MM.1S (cell line): ENCODE results near the gene SCRN3.

ENCODE experiments used
- DNase-seq: peaks from one replicate; pipeline ENCODE4 v3.0.0-alpha.2; 2015
- H2AFZ ChIP-seq: fragments of 300-600 bp; sonication (generic); 2 replicates; pipeline ENCODE4 v1.6.0; 2016; ENCODE audit warnings: antibody characterized with exemption, low read length
- H3F3A ChIP-seq: fragments of 300-600 bp; sonication (generic); 2 replicates; pipeline ENCODE4 v1.6.1; 2016; ENCODE audit warnings: mild to moderate bottlenecking, antibody characterized with exemption, low read length, moderate library complexity, mixed read lengths; ENCODE audit not compliant: insufficient read depth
- H3K27ac ChIP-seq: fragments of 300-600 bp; sonication (generic); 2 replicates; pipeline ENCODE4 v1.5.1; 2016; ENCODE audit warnings: mild to moderate bottlenecking, low read length
- H3K27me3 ChIP-seq: fragments of 300-600 bp; sonication (generic); replicated peaks from 2 replicates; pipeline ENCODE4 v1.6.0; 2016; ENCODE audit warnings: low read length; ENCODE audit not compliant: insufficient read depth
- H3K36me3 ChIP-seq: fragments of 300-600 bp; sonication (generic); replicated peaks from 2 replicates; pipeline ENCODE4 v1.6.1; 2016; ENCODE audit warnings: mild to moderate bottlenecking, low read length, mixed read lengths; ENCODE audit not compliant: insufficient read depth
- H3K4me1 ChIP-seq: fragments of 300-600 bp; sonication (generic); 2 replicates; pipeline ENCODE4 v1.6.1; 2016; ENCODE audit warnings: low read length, mixed read lengths
- H3K4me2 ChIP-seq: fragments of 300-600 bp; sonication (generic); 2 replicates; pipeline ENCODE4 v1.6.0; 2016; ENCODE audit warnings: low read depth, low read length
- H3K4me3 ChIP-seq: fragments of 300-600 bp; sonication (generic); 2 replicates; pipeline ENCODE4 v1.5.1; 2016; ENCODE audit warnings: low read length, mixed read lengths
- H3K79me2 ChIP-seq: fragments of 300-600 bp; sonication (generic); 2 replicates; pipeline ENCODE4 v1.6.1; 2016; ENCODE audit warnings: mixed run types, low read length, mixed read lengths
- H3K9ac ChIP-seq: fragments of 300-600 bp; sonication (generic); 2 replicates; pipeline ENCODE4 v1.6.1; 2016; ENCODE audit warnings: low read length, mixed read lengths
- H3K9me2 ChIP-seq: fragments of 300-600 bp; sonication (generic); replicated peaks from 2 replicates; pipeline ENCODE4 v1.6.1; 2016; ENCODE audit warnings: mild to moderate bottlenecking, low read length, mixed read lengths; ENCODE audit not compliant: insufficient read depth
- H3K9me3 ChIP-seq: fragments of 300-600 bp; sonication (generic); replicated peaks from 2 replicates; pipeline ENCODE4 v1.6.1; 2016; ENCODE audit warnings: mild to moderate bottlenecking, low read length, mixed read lengths; ENCODE audit not compliant: insufficient read depth
- H4K20me1 ChIP-seq: fragments of 300-600 bp; sonication (generic); 2 replicates; pipeline ENCODE4 v1.6.1; 2016; ENCODE audit warnings: mild to moderate bottlenecking, low read length, moderate library complexity, mixed read lengths; ENCODE audit not compliant: insufficient read depth
- EZH2 ChIP-seq: fragments of 300-600 bp; sonication (generic); optimal IDR thresholded peaks from 2 replicates; pipeline ENCODE3; 2017; ENCODE audit warnings: low read depth, mild to moderate bottlenecking, antibody characterized with exemption, low read length, mixed read lengths
- EZH2phosphoT487 ChIP-seq: fragments of 300-600 bp; sonication (generic); IDR thresholded peaks from 2 replicates; pipeline ENCODE4 v1.6.1; 2018; ENCODE audit warnings: antibody characterized with exemption, low read length
- TF ChIP-seq, protein P1 (sequence below): fragments of 300-600 bp; sonication (generic); IDR thresholded peaks from 2 replicates; pipeline ENCODE4 v1.5.1; 2016; ENCODE audit warnings: antibody characterized with exemption, low read length, mixed read lengths

Gene SCRN3

DNA sequence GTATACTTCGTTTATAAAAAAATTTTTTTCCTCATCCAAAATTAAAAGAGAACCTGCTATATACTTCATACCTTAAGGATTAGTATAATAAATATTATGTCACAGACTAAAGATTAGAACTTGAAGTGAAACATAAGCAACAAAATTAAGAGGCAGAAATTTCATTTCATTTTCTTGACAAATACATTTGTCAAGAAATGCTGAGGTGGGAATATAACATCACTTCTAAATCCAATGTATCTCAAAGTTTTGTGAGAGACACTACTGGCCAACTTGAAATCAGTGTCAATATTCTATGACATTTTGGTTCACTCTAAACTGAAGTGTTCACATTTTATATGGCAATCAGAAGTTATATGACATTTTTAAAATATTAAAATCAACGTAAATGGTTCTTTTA is 43.8 kb downstream of the SCRN3 start:
- H3F3A ChIP-seq: no peaks in the 10 kb centered on the region
- H3K4me1 ChIP-seq: no peaks in the 10 kb centered on the region
- no peaks in the 10 kb centered on the region for H3K36me3 ChIP-seq
- DNase-seq: no peak
- no peaks in the 10 kb centered on the region for H4K20me1 ChIP-seq
- H3K9me3 ChIP-seq: no peaks in the 10 kb centered on the region
- H3K9ac ChIP-seq: no peak overlapping the region
- H3K4me2 ChIP-seq: no peak overlapping the region
- no peak overlapping the region for H2AFZ ChIP-seq
- no peak overlapping the region for H3K27ac ChIP-seq
- H3K79me2 ChIP-seq: no peaks in the 10 kb centered on the region
- H3K4me3 ChIP-seq: no peak overlapping the region
- no peaks in the 10 kb centered on the region for H3K9me2 ChIP-seq
- H3K27me3 ChIP-seq: no peaks in the 10 kb centered on the region
- TF ChIP-seq EZH2phosphoT487 (no peak), EZH2 (no peak)
- TF ChIP-seq, protein P1, sequence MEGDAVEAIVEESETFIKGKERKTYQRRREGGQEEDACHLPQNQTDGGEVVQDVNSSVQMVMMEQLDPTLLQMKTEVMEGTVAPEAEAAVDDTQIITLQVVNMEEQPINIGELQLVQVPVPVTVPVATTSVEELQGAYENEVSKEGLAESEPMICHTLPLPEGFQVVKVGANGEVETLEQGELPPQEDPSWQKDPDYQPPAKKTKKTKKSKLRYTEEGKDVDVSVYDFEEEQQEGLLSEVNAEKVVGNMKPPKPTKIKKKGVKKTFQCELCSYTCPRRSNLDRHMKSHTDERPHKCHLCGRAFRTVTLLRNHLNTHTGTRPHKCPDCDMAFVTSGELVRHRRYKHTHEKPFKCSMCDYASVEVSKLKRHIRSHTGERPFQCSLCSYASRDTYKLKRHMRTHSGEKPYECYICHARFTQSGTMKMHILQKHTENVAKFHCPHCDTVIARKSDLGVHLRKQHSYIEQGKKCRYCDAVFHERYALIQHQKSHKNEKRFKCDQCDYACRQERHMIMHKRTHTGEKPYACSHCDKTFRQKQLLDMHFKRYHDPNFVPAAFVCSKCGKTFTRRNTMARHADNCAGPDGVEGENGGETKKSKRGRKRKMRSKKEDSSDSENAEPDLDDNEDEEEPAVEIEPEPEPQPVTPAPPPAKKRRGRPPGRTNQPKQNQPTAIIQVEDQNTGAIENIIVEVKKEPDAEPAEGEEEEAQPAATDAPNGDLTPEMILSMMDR: no peak

DNA sequence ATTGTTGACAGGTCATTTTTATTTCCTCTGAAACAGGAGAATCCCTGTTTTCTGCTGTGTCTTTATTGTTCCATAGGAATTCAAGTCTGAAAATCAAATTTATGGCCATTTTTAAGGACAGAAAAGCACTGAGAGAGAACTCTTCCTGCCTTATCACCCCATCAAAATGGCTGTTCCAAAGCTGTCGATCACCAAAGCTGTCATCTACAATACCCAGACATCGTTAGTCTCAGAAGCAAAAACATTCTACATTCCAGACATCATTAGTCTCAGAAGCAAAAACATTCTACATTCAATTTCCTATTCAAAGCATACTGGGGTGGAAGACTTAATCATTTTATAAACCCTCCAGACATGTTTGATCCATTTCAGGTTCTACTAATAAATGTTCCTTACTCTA is 44.4 kb downstream of the SCRN3 start:
- Histone ChIP-seq H4K20me1 (no peaks in the 10 kb centered on the region), H3K4me1 (no peaks in the 10 kb centered on the region), H3K27me3 (no peaks in the 10 kb centered on the region), H3K36me3 (no peaks in the 10 kb centered on the region), H3K9ac (no peak overlapping the region), H3K79me2 (no peaks in the 10 kb centered on the region), H3K4me2 (no peak overlapping the region), H2AFZ (no peak overlapping the region), H3K4me3 (no peak overlapping the region), H3K9me3 (no peaks in the 10 kb centered on the region), H3K27ac (no peak overlapping the region), H3F3A (no peaks in the 10 kb centered on the region), H3K9me2 (no peaks in the 10 kb centered on the region)
- TF ChIP-seq EZH2 (no peak), EZH2phosphoT487 (no peak)
- TF ChIP-seq, protein P1: no peak
- DNase-seq: no peak

DNA sequence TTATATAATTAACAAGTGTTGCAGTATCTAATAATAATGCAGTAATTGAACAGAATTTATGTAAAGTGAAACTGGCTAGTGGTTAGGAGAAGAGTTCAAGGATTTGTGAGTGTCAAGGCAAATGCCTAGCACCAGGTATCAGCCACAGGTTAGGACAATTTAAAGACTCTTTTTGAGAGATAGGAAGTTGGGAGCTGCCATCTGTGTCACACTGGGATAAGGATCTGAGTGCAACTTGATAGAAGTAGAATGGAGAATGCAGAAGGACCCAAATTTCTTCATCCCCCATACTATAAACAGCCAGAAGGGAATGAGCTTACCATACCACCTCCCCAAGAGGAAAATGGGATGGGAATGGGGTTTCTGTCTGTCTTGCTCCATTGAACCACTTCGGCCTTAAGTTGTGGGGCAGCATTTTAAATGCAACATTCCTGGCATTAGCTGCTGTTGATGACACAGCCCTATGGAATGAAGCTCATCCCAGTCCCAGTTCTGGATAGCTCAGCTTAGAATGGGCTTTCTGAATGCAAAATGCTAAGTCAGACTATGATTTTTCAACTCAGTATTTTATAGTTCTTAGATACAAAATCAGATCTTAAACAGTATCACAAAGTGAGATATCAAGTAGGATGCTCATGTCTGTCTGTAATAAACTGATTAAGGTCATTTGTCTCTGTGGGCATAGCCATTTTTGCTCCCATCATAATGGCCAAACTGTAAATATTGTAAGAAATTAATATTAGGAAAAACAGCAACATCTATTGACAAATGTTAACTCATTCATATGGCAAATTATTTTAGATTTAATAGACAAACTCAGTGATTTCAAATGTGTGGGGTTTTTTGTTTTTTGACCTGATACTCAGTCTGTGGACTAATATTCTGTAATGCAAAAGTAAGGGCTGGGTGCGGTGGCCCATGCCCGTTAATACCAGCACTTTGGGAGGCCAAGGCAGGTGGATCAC is 47.3 kb downstream of the SCRN3 start:
- Histone ChIP-seq H2AFZ (no peak overlapping the region), H3K4me1 (no peaks in the 10 kb centered on the region), H4K20me1 (no peaks in the 10 kb centered on the region), H3K36me3 (no peaks in the 10 kb centered on the region), H3K27me3 (no peaks in the 10 kb centered on the region), H3K9ac (no peak overlapping the region), H3K4me2 (no peak overlapping the region), H3K79me2 (no peaks in the 10 kb centered on the region), H3K27ac (no peak overlapping the region), H3F3A (no peaks in the 10 kb centered on the region), H3K9me3 (no peaks in the 10 kb centered on the region), H3K9me2 (no peaks in the 10 kb centered on the region), H3K4me3 (no peak overlapping the region)
- no peak for DNase-seq
- TF ChIP-seq EZH2: no peak
- TF ChIP-seq, protein P1: no peak
- no peak for TF ChIP-seq EZH2phosphoT487
